GM18520 (cell line): ENCODE results near the gene DLL4.
A peak's percentile ranks its signal among the peaks of the same experiment; 100 is the strongest.

Source experiments
- ATAC-seq: cut with Tn5 transposase; IDR thresholded peaks from one replicate; pipeline ENCODE4 v1.9.1; 2021; ENCODE audit not compliant: unreplicated experiment

DLL4 gene

GRCh38 chr15:40906091-40906990, 22.8 kb upstream of the DLL4 start:
- ATAC-seq, result peak; percentile 33

GRCh38 chr15:40906991-40907802, 21.9 kb upstream of the DLL4 start:
- ATAC-seq, result no peak

- ATAC-seq, result no peak
Observed at GRCh38 chr15:40908095-40908494, 21.0 kb upstream of the DLL4 start.

GRCh38 chr15:40909662-40910630, 19.2 kb upstream of the DLL4 start:
- no peak for ATAC-seq

GRCh38 chr15:40911141-40911540, 18.0 kb upstream of the DLL4 start:
- ATAC-seq, result no peak

- ATAC-seq, result no peak
Observed at GRCh38 chr15:40911693-40912092, 17.4 kb upstream of the DLL4 start.

- no peak for ATAC-seq
Observed at GRCh38 chr15:40912478-40912877, 16.7 kb upstream of the DLL4 start.

- ATAC-seq, result no peak
Observed at GRCh38 chr15:40914013-40914412, 15.1 kb upstream of the DLL4 start.

- no peak for ATAC-seq
Observed at GRCh38 chr15:40914486-40914885, 14.7 kb upstream of the DLL4 start.

- no peak for ATAC-seq
Observed at GRCh38 chr15:40915116-40915661, 14.0 kb upstream of the DLL4 start.

GRCh38 chr15:40915679-40916078, 13.5 kb upstream of the DLL4 start:
- ATAC-seq, result no peak

GRCh38 chr15:40917585-40917984, 11.6 kb upstream of the DLL4 start:
- ATAC-seq, result no peak

- no peak for ATAC-seq
Observed at GRCh38 chr15:40918146-40918798, 10.9 kb upstream of the DLL4 start.

- ATAC-seq, result no peak
Observed at GRCh38 chr15:40918799-40919392, 10.2 kb upstream of the DLL4 start.

- no peak for ATAC-seq
Observed at GRCh38 chr15:40921949-40922607, 7.1 kb upstream of the DLL4 start.

- ATAC-seq, result no peak
Observed at GRCh38 chr15:40922608-40923005, 6.5 kb upstream of the DLL4 start.

GRCh38 chr15:40923551-40923950, 5.6 kb upstream of the DLL4 start:
- no peak for ATAC-seq

GRCh38 chr15:40925495-40925862, 3.7 kb upstream of the DLL4 start:
- no peak for ATAC-seq
